ENCODE measurements around the gene SAMSN1.

DNA sequence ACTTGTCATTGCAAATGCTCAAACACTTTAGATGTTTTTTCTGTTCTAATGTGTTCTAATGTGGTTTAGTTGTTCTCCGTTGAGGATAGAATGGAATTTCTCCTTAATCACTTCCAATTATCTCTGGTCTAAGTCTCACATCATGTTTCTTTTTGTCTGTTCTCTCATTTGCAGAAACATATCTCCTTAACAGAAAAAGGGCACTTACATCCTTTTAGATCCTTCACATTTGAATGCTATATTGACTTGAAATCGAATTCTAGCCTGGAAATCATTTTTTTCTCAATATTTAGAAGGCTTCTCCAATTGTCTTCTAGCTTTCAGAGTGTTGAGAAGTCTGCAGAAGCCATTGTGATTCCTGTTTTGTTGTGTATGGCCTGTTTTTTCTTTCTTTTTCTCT, 7.3 kb upstream of the SAMSN1 start:
- TF ChIP-seq, protein P1, sequence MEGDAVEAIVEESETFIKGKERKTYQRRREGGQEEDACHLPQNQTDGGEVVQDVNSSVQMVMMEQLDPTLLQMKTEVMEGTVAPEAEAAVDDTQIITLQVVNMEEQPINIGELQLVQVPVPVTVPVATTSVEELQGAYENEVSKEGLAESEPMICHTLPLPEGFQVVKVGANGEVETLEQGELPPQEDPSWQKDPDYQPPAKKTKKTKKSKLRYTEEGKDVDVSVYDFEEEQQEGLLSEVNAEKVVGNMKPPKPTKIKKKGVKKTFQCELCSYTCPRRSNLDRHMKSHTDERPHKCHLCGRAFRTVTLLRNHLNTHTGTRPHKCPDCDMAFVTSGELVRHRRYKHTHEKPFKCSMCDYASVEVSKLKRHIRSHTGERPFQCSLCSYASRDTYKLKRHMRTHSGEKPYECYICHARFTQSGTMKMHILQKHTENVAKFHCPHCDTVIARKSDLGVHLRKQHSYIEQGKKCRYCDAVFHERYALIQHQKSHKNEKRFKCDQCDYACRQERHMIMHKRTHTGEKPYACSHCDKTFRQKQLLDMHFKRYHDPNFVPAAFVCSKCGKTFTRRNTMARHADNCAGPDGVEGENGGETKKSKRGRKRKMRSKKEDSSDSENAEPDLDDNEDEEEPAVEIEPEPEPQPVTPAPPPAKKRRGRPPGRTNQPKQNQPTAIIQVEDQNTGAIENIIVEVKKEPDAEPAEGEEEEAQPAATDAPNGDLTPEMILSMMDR (IDR thresholded peaks at IDR 0.05): no peak
- TF ChIP-seq POLR2A (IDR thresholded peaks at IDR 0.05): no peak

Data from right lobe of liver (tissue), 4 donors.